Activated CD8-positive, alpha-beta T cell treated with anti-CD3 and anti-CD28 coated beads for 36 hours (primary cell): Measurements from ENCODE around the gene SRL. TPM values are rescaled to one million over a fixed set of nuclear protein-coding genes. Genes with fewer than 3 reads are reported as not detected.

ENCODE experiments used
- ATAC-seq: fragments of 200-7000 bp; cut with Tn5 transposase; one replicate; pipeline ENCODE4 v1.10.0; 2021; ENCODE audit warnings: mild to moderate bottlenecking, moderate library complexity
- CTCF ChIA-PET: fragments of 350-600 bp; sonication (Branson Sonifier 250); formaldehyde crosslinking; loops from one replicate; lab custom pipeline; 2021; ENCODE audit warnings: antibody characterized with exemption; lab: Charles Lee
- POLR2A ChIA-PET: fragments of 350-600 bp; sonication (Branson Sonifier 250); formaldehyde crosslinking; loops from one replicate; lab custom pipeline; 2021; ENCODE audit warnings: antibody characterized with exemption; lab: Charles Lee
- DNase-seq: peaks from one replicate; pipeline ENCODE4 v3.0.0-alpha.2; 2020
- H3K27ac Mint-ChIP-seq: one replicate; pipeline ENCODE4 v1.8.0; 2021; ENCODE audit warnings: mild to moderate bottlenecking, mixed read lengths
- H3K27me3 Mint-ChIP-seq: one replicate; pipeline ENCODE4 v1.8.0; 2021; ENCODE audit warnings: mixed read lengths
- H3K36me3 Mint-ChIP-seq: one replicate; pipeline ENCODE4 v1.8.0; 2021; ENCODE audit warnings: low read depth, mixed read lengths
- H3K4me1 Mint-ChIP-seq: one replicate; pipeline ENCODE4 v1.8.0; 2021; ENCODE audit warnings: low read depth, mixed read lengths
- H3K4me3 Mint-ChIP-seq: one replicate; pipeline ENCODE4 v1.8.0; 2021; ENCODE audit warnings: mild to moderate bottlenecking, moderate library complexity, mixed read lengths
- H3K9me3 Mint-ChIP-seq: one replicate; pipeline ENCODE4 v1.8.0; 2021; ENCODE audit warnings: mixed read lengths
- CTCF ChIP-seq: fragments of 200-600 bp; IDR thresholded peaks from one replicate; pipeline ENCODE4 v1.8.0; 2022; ENCODE audit warnings: antibody characterized with exemption, mild to moderate bottlenecking
- intact Hi-C: fragments of 100-400 bp; cut with micrococcal nuclease; formaldehyde crosslinking; loops from one replicate; pipeline ENCODE4 v1.10.0; 2022
- total RNA-seq, 2 experiments: library from RNA; stranded (reverse); gene quantifications; one replicate each; pipeline ENCODE4 v1.2.3, GENCODE V29; 2021

Gene SRL
- total RNA-seq, 2 experiments from 2014 or later, result not detected

DNA sequence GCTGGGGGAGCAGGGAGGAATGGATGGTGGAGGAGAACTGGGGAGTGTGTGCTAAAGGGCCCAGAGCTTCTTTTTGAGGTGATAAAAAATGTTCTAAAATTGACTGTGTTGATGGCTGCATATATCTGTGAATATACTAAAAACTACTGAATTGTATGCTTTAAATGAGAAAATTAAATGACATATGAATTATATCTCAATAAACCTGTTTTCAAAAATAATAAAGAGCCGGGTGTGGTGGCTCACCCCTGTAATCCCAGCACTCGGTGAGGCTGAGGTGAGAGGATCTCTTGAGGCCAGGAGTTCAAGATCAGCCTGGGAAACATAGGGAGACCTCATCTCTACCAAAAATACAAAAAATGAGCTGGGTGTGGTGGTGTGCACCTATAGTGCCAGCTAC lies 16.8 kb downstream of the SRL start:
- no peaks in the 10 kb centered on the region for H3K36me3 Mint-ChIP-seq
- ChIA-PET CTCF (no interaction called here), POLR2A (interaction anchor here (1.0 kb wide), 1 partner anchor 24 kb away, joined by 3 read pairs; no protein-coding TSS in a partner anchor)
- no peaks in the 10 kb centered on the region for H3K9me3 Mint-ChIP-seq
- peaks cover 2% of the 10 kb centered on the region for H3K27me3 Mint-ChIP-seq
- DNase-seq (no peak), ATAC-seq (no peak)
- TF ChIP-seq CTCF, result no peak
- H3K4me3 Mint-ChIP-seq, result no peak overlapping the region
- no peaks in the 10 kb centered on the region for H3K4me1 Mint-ChIP-seq
- intact Hi-C loops, result no loop called here
- H3K27ac Mint-ChIP-seq, result no peak overlapping the region

- no peaks in the 10 kb centered on the region for H3K9me3 Mint-ChIP-seq
- intact Hi-C loops, result no loop called here
- no peak for ATAC-seq
- no peaks in the 10 kb centered on the region for H3K36me3 Mint-ChIP-seq
- CTCF ChIA-PET, result no interaction called here
- H3K27ac Mint-ChIP-seq, result no peak overlapping the region
- POLR2A ChIA-PET, result no interaction called here
- TF ChIP-seq CTCF, result no peak
- DNase-seq, result no peak
- H3K4me1 Mint-ChIP-seq, result no peaks in the 10 kb centered on the region
- H3K4me3 Mint-ChIP-seq, result no peak overlapping the region
- H3K27me3 Mint-ChIP-seq, result peaks cover 2% of the 10 kb centered on the region
These were observed 21.5 kb downstream of the SRL start for GRCh38 chr16:4220358-4220757.

GRCh38 chr16:4218202-4218601 lies 23.7 kb downstream of the SRL start:
- no peak for ATAC-seq
- POLR2A ChIA-PET, result interaction anchor here (0.8 to 1.1 kb wide), 3 partner anchors 13 to 35 kb away, joined by 3 read pairs; no protein-coding TSS in a partner anchor
- no peaks in the 10 kb centered on the region for H3K27me3 Mint-ChIP-seq
- no peak for DNase-seq
- no peaks in the 10 kb centered on the region for H3K36me3 Mint-ChIP-seq
- no peaks in the 10 kb centered on the region for H3K9me3 Mint-ChIP-seq
- no peak overlapping the region for H3K27ac Mint-ChIP-seq
- no peak overlapping the region for H3K4me3 Mint-ChIP-seq
- H3K4me1 Mint-ChIP-seq, result no peaks in the 10 kb centered on the region
- intact Hi-C loops, result no loop called here
- TF ChIP-seq CTCF, result no peak
- CTCF ChIA-PET, result no interaction called here

DNA sequence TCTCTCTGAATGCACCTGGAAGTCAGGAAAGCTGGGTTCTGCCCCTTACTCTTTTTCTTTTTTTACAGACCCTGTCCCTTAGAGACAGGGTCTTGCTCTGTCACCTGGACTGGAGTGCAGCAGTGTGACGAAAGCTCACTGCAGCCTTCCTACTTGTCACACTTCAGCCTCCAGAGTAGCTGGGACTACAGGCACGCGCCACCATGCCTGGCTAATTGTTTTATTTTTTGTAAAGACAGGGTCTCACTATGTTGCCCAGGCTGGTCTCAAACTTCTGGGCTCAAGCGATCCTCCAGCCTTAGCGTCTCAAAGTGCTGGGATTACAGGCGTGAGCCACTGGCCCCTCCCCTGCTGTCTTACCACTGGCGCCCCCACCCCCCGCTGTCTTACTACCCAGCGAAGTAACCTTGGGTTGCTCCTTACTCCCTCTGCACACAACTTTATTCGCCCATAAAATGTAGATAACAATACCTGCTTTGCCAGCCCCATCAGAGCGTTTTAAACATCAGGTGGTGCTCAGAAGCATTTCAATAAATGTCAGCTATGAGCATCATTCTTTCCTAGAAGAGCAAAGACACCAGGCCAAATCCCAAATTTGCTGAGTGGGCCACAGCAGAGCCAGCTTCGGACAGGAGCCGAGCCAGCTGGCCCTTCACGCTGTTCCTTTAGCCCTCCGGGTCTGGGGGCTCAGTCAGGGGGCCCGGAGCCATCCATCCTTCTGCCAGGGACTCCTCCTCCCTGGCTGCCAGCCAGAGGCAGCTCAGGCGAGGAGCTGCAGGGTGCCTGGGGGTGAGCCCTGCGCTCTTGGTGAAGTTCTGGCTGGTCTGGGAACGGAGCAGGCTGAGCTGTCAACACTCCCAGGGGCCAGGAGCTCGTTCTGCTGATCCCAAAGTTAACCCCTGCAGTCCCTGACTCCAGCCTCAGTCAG lies 24.4 kb downstream of the SRL start:
- Mint-ChIP-seq H3K9me3 (no peaks in the 10 kb centered on the region), H3K4me1 (no peaks in the 10 kb centered on the region), H3K36me3 (no peaks in the 10 kb centered on the region), H3K27me3 (no peaks in the 10 kb centered on the region), H3K4me3 (no peak overlapping the region), H3K27ac (no peak overlapping the region)
- intact Hi-C loops, result no loop called here
- DNase-seq (no peak), ATAC-seq (no peak)
- TF ChIP-seq CTCF, result no peak
- ChIA-PET POLR2A (interaction anchor here (0.9 to 1.1 kb wide), 2 partner anchors 15 to 36 kb away, joined by 3 read pairs; no protein-coding TSS in a partner anchor), CTCF (no interaction called here)

DNA sequence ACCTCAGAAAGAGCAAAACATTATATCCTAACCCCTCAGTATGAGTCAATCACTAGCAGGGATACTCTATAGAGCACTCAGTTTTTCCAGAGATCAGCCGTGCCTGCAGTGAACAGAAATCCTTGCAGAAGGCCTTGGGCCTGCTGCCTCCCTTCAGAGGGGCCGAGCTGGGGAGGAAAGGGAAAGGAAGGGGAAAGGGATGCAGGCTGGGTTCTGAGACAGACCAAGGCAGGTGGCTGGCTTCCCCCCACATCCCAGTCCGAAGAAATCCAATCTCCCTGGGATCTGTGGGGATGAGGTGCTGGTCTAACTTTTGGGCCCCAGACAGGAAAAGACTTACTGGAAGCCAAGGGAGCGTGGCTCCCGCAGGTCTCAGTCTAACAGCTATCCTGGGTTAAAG lies 25.3 kb downstream of the SRL start:
- ATAC-seq (no peak), DNase-seq (no peak)
- H3K4me3 Mint-ChIP-seq, result no peak overlapping the region
- no peaks in the 10 kb centered on the region for H3K27me3 Mint-ChIP-seq
- no peak for TF ChIP-seq CTCF
- no peaks in the 10 kb centered on the region for H3K9me3 Mint-ChIP-seq
- no peaks in the 10 kb centered on the region for H3K36me3 Mint-ChIP-seq
- ChIA-PET CTCF (no interaction called here), POLR2A (no interaction called here)
- H3K4me1 Mint-ChIP-seq, result no peaks in the 10 kb centered on the region
- H3K27ac Mint-ChIP-seq, result no peak overlapping the region
- intact Hi-C loops, result no loop called here
